22Rv1 (cell line): ENCODE results near the gene MRPS10.

Source experiments
- ZFX ChIP-seq: fragments of 450-650 bp; IDR thresholded peaks from 2 replicates; pipeline ENCODE4 v1.6.1; 2017; ENCODE audit warnings: antibody characterized with exemption, borderline replicate concordance
- TF ChIP-seq, protein P1 (sequence below): fragments of 450-650 bp; IDR thresholded peaks from 2 replicates; pipeline ENCODE4 v1.5.1; 2017; ENCODE audit warnings: mild to moderate bottlenecking

DNA sequence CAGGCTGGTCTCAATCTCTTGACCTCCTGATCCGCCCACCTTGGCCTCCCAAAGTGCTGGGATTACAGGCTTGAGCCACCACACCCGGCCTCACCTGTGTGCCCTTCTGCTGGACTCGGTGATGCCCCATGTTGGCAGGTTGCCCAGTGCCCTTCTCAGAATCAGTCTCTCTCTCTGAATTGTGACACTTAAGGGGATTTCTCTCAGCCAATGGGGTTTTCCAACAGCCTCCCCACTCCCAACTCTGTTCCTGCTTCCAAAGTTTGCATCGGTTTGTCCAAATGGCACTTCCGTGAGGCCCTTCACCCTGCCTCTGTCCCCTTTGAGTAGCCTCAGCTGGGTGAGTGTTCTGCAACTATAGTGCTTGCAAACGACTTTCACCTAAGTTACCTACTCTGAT lies 3.1 kb upstream of the MRPS10 start:
- TF ChIP-seq, protein P1, sequence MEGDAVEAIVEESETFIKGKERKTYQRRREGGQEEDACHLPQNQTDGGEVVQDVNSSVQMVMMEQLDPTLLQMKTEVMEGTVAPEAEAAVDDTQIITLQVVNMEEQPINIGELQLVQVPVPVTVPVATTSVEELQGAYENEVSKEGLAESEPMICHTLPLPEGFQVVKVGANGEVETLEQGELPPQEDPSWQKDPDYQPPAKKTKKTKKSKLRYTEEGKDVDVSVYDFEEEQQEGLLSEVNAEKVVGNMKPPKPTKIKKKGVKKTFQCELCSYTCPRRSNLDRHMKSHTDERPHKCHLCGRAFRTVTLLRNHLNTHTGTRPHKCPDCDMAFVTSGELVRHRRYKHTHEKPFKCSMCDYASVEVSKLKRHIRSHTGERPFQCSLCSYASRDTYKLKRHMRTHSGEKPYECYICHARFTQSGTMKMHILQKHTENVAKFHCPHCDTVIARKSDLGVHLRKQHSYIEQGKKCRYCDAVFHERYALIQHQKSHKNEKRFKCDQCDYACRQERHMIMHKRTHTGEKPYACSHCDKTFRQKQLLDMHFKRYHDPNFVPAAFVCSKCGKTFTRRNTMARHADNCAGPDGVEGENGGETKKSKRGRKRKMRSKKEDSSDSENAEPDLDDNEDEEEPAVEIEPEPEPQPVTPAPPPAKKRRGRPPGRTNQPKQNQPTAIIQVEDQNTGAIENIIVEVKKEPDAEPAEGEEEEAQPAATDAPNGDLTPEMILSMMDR = no peak
- no peak for TF ChIP-seq ZFX
